ENCODE results near the gene SMYD2.
"Not testable (repeated sequence)": the region's sequence is repeated elsewhere in the genome, so short reads cannot be mapped to it uniquely, and the experiment has no call there.

Gene SMYD2

DNA sequence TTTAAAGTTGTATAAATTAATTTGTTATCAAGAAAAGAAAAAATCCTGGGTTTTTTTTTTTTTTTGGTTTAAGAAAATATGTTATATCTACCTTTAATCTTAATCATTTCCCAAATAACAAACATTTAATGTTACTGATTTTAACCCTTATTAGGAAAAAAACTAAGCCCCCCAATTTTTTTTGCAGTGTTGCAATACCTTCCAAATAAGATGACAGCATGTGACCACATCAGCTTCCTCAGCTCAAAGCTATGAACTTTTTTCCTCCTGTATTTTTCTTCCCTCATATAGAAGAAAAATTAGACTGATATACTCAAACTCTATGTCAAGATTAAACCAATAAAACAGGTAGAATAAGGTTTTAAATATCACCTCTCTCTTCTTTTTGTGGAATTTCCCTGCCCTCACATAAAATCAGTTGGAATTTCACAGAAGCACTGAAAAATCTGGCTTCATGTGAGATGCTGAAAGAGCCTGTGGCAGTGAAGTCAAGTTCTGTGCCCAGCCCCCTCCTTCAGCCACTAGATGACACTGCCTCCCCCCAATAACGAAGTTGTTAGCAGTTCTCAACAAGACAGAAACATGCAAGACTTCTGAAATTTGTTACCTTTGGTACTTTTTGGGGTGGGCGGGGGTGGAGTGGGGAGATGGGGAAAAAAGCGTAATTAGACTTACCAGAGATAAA is 9.6 kb upstream of the SMYD2 start:
- no peak overlapping the region for H3K4me3 ChIP-seq (ENCODE audit: control insufficient read depth, low read depth, low read length)
- DNase-seq (ENCODE audit: low read depth) = no peak
- TF ChIP-seq, protein P1, sequence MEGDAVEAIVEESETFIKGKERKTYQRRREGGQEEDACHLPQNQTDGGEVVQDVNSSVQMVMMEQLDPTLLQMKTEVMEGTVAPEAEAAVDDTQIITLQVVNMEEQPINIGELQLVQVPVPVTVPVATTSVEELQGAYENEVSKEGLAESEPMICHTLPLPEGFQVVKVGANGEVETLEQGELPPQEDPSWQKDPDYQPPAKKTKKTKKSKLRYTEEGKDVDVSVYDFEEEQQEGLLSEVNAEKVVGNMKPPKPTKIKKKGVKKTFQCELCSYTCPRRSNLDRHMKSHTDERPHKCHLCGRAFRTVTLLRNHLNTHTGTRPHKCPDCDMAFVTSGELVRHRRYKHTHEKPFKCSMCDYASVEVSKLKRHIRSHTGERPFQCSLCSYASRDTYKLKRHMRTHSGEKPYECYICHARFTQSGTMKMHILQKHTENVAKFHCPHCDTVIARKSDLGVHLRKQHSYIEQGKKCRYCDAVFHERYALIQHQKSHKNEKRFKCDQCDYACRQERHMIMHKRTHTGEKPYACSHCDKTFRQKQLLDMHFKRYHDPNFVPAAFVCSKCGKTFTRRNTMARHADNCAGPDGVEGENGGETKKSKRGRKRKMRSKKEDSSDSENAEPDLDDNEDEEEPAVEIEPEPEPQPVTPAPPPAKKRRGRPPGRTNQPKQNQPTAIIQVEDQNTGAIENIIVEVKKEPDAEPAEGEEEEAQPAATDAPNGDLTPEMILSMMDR (conservative IDR thresholded peaks at IDR 0.05; ENCODE audit: control insufficient read depth, insufficient read depth, low read depth, low read length) = no peak

DNA sequence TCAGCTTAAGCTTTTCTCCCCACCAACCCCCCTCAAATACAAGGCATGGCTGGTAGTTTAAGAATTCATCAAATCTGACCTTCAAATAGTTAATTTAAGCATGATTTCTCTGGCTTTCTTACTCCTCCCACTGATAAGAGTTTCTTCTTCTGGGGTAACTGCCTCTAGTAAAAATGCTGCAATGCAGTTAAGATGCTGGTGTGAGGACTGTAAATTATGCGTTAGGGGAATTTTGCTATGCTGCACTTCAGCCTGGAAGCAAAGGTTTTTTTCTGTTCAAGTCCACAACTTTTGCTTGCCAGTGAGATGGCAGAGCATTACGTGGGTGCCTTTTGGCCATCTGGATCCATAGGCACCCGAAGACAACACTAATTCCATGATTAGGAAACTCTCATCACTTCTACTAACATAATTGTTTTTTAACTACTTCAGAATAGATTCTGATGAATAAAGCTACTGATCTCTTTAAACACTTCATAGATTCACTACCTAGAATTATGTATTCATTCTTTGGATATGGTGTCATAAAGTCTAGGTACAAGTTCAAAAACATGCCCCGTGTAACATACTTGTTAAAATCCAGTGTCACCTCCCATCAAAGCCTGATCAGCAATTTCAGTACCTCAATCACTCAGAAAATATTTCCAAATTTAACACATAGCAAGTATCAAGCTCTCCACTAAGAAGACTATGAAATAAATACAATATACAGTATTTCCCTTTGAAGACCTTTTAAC is 8.8 kb upstream of the SMYD2 start:
- no peak overlapping the region for H3K4me3 ChIP-seq (ENCODE audit: control insufficient read depth, low read depth, low read length)
- DNase-seq (ENCODE audit: low read depth) = no peak
- TF ChIP-seq, protein P1 (conservative IDR thresholded peaks at IDR 0.05; ENCODE audit: control insufficient read depth, insufficient read depth, low read depth, low read length) = no peak

DNA sequence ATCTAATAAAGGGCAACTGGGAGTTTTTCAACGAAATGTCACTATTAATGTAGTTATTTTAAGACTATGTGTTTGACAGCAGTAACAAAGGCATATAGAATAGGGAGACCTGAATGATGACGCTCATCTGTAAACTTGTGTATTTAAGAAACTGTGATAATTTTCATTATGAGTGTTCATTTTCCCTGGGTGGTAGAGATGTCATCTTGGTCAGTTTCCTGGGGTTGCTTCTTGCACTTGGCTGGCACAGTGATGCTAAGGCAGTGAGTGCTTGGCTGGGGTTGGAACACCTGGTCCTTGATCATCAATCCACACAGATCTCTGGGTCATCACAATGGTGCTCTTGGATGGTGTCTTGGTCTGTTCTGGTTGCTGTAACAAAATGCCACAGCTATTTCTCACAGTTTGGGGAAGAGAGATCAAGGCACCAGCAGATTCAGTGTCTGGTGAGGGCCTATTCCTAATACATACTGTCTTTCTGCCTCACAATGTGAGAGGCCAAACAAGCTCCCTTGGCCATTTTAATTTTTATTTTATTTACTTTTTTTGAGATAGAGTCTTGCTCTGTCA is 7.9 kb upstream of the SMYD2 start:
- no peak for DNase-seq (ENCODE audit: low read depth)
- no peak overlapping the region for H3K4me3 ChIP-seq (ENCODE audit: control insufficient read depth, low read depth, low read length)

DNA sequence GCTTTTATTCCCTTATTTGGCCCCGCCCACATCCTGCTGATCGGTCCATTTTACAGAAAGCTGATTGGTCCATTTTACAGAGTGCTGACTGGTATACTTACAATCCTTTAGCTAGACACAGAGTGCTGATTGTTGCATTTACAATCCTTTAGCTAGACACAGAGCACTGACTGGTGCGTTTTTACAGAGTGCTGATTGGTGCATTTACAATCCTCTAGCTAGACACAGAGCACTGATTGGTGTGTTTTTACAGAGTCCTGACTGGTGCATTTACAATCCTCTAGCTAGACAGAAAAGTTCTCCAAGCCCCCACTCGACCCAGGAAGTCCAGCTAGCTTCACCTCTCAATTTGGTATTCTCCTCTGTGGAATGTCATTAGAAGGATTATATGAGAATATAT is 5.3 kb upstream of the SMYD2 start:
- DNase-seq (ENCODE audit: low read depth); H3K4me3 ChIP-seq (ENCODE audit: control insufficient read depth, low read depth, low read length): not testable (repeated sequence)

More for the DNA sequence above, 7.9 kb upstream of the SMYD2 start:
- TF ChIP-seq, protein P1 (conservative IDR thresholded peaks at IDR 0.05; ENCODE audit: control insufficient read depth, insufficient read depth, low read depth, low read length) = no peak

DNA sequence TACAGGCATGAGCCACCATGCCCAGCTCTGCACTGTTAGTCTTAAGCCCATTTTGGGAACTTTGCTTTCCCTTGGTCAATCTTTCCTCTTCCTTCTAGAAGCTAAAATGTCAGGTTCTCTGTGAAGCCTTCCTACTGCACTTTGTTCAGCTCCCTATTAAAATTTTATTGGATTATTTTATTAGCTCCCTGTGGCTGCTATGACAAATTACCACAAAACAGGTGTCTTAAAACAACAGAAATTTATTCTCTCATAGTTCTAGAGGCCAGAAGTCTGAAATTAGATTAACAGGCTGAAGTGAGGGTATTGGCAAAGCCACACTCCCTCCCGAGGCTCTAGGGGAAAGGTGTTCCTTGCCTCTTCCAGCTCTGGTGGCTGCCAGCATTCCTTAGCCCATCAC is 4.2 kb upstream of the SMYD2 start:
- no peak for DNase-seq (ENCODE audit: low read depth)
- no peak overlapping the region for H3K4me3 ChIP-seq (ENCODE audit: control insufficient read depth, low read depth, low read length)
- TF ChIP-seq, protein P1 (conservative IDR thresholded peaks at IDR 0.05; ENCODE audit: control insufficient read depth, insufficient read depth, low read depth, low read length) = no peak

DNA sequence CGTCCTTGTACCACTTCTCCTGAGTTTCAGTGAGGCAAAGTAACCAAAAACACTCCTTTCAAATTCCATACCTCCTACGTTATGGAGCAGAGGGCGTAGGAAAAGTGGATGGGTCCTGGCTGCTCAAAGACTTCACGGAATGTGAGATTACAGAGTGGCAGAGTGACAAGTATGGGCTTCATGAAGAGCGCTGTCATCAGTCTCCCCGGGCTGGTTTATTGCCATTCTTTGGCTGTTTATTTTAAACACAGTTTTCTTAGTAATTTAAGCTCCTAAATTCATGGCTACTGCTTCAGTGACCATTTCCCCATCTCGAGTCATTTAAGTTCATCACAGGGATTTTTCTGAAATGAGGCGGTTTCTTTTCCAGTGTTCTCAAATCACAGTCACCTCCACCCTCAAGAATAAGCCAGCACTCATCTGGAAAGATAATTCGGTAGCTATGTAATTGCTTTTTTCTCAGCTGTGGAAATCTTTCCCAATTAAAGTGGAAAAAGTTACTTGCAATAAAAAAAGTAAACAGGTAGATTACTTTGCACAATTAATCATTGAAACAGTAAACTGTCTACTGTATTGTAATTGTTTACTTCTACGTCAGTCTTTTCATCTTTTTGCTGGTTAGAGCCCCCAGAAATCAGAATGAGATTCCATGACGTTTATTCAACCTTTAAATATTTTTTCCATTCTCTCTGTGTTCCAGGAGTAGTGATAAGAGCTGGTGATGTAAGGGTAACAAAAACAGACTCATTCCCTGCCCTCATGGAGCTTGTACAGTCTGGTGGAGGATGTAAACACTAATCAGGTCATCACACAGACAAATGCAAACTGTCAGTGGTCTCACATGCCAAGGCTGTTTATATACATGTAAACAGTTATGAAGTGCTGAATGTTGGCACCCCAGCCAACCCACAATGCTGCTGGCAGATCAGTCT is 3.0 kb upstream of the SMYD2 start:
- TF ChIP-seq, protein P1 (conservative IDR thresholded peaks at IDR 0.05; ENCODE audit: control insufficient read depth, insufficient read depth, low read depth, low read length) = no peak
- H3K4me3 ChIP-seq (ENCODE audit: control insufficient read depth, low read depth, low read length) = no peak overlapping the region

More for the DNA sequence above, 3.0 kb upstream of the SMYD2 start:
- DNase-seq (ENCODE audit: low read depth) = no peak
